ENCODE data around the gene CCDC198.

CCDC198 gene, protein sequence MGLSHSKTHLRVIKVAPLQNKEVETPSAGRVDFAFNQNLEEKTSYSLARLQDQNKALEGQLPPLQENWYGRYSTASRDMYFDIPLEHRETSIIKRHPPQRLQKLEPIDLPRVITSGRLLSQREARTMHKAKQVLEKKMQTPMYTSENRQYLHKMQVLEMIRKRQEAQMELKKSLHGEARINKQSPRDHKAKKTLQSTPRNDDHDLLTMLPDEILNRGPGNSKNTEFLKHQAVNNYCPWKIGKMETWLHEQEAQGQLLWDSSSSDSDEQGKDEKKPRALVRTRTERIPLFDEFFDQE

DNA sequence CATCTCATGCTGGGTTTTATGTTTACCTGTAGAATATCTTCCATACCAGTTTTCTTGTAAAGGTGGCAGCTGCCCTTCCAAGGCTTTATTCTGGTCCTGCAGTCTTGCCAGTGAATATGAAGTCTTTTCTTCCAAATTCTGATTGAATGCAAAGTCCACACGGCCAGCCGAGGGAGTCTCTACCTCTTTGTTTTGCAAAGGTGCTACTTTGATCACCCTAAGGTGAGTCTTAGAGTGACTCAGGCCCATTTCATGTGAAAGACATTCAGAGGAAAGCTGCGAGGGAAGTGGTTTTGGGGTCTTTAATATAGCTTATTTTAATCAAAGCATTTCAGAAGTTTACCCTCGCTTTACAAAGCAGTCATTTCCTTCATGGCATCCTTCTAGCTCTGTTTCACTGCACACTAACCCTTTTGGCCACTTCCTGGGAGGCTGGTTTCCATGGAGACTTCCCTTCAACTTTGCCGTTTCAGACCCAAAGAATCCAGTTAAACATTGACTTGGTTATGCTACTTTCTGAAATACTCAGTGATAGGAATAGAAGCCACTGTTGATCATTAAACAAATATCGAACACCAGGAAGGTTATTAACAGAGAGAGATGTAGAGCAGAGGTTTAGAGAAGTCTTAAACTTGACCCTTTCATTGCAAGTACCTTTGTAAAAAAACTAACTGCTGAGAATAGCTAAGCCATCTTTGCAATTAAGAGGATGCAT lies at the start of gene CCDC198:
TSS of gene CCDC198 (minus strand) at position 391 of the 715 bp plus-strand sequence. CDS start at position 249, 142 bp downstream.
- DNase-seq (ENCODE audit: low spot score), result no peak

DNA sequence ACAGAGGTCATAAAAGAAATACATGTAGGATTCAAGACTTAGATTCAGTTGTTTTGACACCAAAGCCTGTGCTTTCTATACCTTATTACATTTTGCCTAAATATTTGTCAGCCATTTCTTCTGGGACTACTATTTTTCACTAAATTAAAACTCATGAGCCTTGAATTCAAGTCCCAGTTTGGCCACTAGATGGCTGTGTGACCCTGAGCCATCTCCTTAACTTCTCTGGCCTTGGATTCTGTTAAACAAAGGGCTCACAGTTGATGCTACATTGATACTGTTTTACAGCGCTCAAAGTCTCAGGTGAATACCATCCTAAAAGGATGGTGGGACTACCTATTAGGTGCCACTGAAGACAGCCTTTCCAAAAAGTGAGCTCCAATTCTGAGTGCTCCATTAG lies 39.6 kb upstream of the CCDC198 start:
- peak; percentile 32 for DNase-seq (ENCODE audit: low spot score)

DNA sequence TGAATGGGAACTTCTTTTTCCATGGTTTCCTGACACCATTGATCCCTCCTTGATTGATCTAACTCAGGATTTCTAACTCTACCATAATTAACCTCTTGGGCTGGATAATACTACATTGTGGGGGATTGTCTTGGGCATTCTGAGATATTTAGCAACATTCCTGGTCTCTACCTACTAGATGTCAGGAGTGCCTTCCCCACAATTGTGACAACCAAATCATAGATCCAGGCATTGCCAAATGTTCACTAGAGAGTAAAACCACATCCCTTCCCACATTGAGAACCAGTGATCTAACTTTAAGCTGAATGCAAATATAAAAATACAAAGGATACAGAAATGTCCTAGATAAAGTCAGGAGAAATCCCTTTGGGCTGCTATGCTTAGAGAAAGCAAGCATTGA lies 36.9 kb upstream of the CCDC198 start:
- no peak for DNase-seq (ENCODE audit: low spot score)

DNA sequence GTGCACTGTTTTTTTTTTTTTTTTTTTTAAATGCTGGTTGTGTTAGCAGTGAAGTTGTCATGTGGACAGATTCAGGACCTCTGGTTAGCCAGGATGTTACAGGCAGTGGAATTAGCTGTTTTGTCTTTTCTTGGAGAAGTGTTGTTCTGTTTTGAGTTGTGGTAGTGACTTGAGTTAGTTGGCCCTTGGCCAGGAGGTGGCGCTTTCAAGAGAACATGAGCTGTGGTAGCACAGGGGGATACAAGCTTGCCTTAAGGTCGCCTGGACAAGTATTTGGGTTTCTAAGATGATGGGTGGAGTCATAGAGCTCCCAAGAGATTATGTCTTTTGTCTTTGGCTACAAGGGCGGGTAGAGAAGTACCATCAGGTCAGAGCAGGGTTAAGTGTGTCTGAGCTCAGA lies 33.3 kb upstream of the CCDC198 start:
- peak; percentile 1 for DNase-seq (ENCODE audit: low spot score)

DNA sequence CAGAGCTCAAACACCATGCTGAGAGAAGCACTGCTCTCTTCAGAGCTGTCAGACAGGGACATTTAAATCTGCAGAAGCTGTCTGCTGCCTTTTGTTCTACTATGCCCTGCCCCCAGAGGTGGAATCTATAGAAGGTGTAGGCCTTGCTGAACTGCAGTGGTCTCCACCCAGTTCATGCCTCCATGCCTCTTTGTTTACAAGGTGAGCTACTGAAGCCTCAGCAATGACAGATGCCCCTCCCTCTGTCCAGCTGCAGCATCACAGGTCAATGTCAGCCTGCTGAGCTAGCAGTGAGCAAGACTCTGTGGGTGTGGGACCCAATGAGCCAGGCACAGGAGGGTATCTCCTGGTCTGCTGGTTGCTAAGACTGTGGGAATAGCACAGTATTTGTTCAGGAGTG lies 25.4 kb upstream of the CCDC198 start:
- DNase-seq (ENCODE audit: low spot score), result no peak

DNA sequence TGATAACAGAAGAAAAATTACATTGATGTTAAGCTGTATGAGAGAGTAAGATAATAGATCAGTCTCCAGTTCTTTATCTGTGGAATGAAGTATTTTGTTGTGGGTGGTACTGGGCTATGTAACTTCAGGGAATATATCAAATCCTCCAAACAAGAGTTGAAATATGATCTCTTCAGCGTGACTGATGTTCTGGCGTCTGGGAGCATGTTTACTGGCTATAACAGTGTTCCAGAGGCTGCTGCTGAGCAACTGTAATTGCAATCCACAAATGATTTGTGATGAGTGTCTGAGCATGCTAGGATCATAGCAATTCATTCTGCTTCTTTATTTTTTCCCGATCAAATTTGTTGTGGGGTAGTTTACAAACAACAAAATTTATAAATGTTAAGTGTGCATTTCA lies 18.6 kb upstream of the CCDC198 start:
- DNase-seq (ENCODE audit: low spot score), result no peak

DNA sequence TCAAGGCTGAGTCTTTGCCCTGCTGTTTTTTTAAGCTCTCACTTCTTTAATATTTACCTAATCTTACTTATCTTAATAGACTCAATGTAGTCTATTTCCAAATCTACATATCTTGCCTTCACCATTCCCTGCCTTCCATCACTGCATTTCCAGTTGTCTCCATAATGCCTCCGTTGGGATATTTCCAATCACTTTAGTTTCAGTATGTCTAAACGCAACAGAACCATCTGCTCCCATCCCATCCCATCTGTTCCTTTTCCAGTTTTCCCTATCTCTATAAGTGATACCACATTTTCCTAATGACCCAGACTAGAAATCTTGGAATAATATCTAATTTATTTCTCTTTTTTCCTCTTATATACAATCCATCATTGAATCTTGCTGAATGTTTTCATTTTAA lies 15.1 kb upstream of the CCDC198 start:
- DNase-seq (ENCODE audit: low spot score), result no peak

DNA sequence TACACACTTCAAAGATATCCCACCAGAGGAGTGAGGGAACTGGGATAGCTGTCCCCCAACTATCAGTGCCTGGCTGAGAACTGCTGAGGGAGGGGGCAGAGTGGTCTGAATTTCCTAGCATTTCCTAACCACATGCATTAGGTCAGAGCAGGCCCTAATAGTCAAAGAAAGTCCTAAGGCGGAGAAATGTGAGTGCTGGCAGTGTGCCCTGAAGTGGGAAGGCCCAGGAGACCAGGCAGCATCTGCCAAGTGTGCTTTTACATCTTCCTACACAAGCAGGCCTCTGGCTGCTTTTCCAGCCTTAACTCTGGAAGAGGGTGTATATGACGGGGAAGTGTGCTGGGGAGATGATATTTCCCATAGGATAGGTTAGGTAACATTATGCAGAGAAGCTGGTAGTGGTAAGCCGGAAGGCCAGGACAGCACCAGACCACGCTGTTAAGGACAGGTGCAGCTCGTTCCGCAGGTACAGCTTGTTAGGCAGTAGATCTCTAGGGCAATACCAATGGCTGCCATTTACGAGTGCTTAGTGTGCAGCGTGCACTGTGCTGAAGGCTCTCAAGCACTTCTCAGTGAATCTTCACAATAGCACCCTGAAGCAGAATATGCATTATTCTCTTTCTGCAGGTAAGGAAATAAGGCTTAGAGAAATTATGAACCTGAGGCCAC lies 9.1 kb upstream of the CCDC198 start:
- DNase-seq (ENCODE audit: low spot score), result no peak

DNA sequence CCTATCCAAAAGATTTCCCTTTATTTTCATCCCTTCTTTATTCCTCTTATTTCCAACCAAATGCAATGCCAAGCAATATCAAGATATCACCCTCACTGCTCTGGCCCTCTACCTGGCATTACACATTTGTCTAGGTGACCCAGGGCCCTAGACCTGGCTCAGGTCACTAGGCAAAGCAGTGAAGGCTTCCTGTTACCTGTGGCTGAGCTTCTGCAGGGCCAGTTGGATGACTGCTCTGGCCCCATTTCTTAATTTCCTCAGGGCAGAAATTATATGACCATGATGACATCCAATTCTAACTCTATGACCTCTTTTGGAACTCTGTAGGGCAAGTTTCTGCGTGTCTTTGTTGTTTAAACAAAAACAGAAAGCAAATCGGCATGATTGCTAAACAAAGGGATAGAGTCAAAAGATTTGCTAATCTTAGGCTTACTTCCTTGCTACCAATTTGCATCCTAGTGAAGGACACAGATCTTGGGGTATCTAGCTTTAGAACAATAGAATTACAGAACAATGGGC lies 7.4 kb upstream of the CCDC198 start:
- no peak for DNase-seq (ENCODE audit: low spot score)

DNA sequence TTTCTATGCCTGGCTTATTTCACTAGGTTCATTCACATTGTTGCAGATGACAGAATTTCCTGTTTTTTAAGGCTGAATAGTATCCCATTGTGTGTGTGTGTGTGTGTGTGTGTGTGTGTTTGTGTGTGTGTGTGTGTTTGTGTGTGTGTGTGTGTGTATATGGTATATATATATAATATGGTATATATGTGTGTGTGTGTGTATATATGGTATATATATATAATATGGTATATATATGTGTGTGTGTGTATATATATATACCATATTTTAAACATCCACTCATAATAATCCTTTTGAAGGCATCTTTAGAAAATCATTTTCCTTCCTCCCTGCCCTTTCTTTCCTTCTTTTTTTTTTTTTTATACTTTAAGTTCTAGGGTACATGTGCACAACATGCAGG lies 5.0 kb upstream of the CCDC198 start:
- DNase-seq (ENCODE audit: low spot score), result no peak

DNA sequence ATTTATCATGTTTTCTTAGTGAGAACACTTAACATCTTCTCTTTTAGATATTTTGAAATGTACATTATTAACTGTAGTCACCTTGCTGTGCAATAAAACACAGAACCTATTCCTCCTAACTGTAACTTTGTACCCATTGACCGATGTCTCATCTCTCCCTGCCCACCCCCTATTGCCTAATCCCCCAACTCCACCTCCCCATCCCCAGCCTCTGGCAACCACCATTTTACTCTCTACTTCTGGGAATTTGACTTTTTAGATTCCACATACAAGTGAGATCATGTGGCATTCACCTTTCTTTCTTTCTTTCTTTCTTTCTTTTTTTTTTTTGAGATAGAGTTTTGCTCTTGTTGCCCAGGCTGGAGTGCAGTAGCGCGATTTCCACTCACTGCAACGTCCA lies 4.4 kb upstream of the CCDC198 start:
- no peak for DNase-seq (ENCODE audit: low spot score)

DNA sequence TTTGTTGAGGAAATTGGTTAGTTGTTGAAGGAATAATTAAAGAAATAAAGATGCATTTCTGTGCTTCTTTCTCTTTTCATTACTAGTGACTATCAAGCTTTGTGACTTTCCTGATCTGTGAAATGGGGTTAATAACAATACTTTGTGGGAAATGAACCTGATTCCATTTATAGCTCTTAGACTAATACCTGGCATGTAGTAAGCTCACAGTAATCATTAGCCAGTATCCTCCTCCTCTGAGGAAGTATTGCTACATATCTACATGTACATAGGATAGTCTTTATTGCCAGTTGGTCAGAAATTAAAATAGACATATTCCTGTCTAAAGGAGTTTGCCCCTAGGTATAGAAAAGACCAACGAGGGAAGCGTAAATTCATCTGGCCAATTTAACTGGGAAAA lies 1.8 kb upstream of the CCDC198 start:
- DNase-seq (ENCODE audit: low spot score), result no peak

DNA sequence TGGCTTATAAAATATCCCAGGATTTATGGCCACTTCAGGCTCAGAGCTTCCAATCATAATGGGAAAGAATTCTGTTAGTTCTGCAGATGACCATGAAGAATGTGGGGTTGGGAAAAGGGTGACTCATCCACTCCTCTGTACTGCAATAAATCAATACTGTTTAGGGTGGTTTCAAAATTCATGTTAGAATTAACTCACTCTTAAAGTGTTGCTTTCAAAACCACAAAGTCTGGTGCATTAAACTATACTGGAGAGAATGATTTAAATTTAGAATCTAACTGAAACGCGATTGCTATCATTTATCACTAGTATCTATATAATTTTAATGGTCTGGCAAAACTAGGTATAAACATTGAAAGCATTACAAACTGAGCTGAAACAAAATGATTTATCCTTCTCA lies 798 bp downstream of the CCDC198 start:
- no peak for DNase-seq (ENCODE audit: low spot score)

DNA sequence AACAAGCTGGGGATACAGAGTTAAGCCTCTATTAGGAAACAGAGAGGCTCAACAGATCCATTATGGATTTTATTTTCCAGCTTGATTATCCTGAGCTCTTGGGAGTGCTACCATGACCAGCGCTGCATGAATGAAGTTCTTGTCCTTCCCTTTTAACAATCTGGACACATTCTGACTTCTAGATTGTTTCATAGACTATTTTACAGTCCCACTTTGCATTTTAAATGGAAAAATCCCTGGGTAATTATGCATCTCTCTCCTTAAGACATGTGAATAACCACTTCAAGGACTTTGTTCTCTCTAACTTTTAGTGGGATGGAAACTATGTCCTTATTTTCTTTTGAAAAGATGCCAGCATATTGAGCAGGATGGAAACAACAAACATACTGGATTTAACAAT lies 2.0 kb downstream of the CCDC198 start:
- no peak for DNase-seq (ENCODE audit: low spot score)

DNA sequence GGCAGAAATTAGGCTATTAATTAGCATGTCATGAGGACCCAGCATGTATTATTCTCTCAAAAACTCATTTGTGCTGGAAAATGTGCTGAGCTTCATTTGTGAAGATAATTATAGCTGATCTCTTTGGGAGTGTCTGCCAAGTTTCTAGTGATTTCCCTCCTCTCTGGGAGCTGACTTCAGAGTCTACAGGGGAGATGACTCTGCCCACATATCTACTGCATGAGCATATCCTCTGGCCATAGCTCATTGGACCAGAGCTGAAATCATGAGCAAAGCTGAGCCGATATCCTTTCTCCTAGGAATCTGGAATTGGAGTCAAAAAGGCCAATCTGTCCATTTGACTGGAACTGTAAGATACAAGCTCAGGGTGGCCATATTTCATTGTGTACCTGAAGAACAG lies 5.9 kb downstream of the CCDC198 start:
- DNase-seq (ENCODE audit: low spot score), result no peak

DNA sequence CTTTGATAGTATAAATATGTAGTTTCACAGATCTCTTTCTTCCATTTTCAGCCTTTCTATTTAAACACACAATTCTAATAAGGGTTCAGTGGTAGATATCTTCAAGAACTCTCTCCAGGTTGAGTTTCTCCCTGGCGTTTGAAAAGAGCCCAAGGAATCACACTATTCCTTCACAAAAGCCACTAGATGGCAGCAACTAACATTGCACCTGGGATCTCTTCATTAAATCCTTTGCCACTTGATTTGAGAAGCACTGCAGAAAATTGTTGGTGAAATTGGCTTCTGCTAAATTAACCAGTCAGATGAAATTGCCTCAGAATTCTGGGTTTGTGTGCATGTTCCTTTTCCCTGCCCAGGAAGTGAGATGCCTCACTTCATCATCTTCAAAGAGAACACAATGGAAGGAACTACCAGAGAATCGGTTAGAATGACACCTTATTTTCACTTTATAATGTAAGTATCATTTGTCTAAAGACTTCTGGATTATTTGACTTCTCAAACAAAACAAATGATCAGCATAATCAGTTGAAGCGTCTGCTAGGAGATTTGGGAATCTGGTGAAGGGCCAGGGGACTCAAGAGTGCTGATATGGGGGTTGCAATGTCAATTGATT lies 6.8 kb downstream of the CCDC198 start:
- peak; percentile 36 for DNase-seq (ENCODE audit: low spot score)

DNA sequence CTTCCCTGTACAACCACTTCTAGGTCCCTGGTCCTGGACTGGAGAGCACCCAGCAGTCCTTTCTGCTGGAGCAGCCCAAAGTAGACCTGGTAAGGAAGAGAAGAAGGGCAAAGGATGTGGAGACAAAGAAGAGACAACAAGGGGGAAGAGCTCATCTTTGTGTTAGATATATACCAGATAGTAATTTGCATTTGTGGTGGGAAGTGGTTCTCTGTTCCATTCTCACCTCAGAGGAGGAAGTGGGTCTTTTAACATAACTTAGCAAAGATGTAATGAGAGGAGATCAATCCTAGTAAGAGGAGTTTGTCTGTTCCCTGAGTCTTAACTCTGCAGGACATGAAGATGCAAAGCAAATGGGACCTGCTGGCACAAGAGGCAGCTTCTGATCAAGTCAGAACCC lies 8.0 kb downstream of the CCDC198 start:
- no peak for DNase-seq (ENCODE audit: low spot score)

DNA sequence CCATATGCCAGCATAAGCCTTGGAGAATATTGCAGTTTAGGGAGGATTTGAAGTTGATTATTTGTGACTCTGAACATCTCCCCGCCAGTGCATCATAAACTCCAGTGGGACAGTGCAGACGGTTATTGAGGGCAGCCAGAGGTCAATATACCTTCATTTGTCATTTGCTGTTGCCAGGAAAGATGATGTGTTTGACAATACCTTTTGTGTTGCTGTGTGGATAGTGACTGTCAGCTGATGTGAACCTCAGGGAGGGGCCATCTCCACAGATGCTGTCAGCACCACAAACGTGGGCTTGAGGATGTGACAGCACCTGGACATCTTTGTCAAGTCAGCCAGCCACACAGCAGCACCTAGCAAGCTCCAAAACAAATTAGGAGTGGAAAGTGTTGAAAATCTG lies 11.5 kb downstream of the CCDC198 start:
- no peak for DNase-seq (ENCODE audit: low spot score)

DNA sequence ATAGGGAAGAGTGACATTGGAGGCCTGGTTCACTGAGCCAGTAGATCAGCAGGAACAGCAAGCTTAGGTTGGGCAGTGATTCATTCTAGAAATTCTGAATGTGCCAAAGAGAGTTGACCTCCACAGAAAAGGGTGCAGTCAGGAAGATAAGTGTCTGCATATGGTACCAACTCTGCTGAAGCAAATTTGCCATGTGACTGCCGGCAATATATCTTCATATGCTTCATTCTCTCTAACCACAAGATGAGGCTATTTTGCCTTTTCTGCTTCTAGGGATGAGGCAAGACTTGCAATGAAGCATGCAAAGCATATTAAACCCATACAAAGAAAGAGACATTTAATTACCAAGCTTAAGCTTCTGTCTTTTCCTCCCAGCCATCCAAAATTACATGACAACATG lies 13.6 kb downstream of the CCDC198 start:
- DNase-seq (ENCODE audit: low spot score), result no peak

DNA sequence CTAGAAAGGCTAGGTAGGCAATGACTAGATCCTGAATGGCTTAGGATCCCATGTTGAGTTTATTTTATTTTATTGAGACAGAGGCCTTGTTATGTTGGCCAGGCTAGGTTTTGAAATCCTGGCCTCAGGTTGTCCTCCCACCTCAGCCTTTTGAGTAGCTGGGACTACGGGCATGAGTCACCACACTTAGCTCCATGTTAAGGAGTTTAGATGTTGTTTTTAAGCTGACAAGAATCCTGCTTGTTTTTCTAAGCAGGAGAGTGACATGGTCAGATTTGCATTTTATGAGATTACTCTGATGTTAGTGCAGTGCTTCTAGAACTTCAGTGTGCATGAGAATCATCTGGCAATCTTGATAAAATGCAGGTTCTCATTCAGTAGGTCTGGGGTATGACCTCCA lies 14.5 kb downstream of the CCDC198 start:
- no peak for DNase-seq (ENCODE audit: low spot score)

DNA sequence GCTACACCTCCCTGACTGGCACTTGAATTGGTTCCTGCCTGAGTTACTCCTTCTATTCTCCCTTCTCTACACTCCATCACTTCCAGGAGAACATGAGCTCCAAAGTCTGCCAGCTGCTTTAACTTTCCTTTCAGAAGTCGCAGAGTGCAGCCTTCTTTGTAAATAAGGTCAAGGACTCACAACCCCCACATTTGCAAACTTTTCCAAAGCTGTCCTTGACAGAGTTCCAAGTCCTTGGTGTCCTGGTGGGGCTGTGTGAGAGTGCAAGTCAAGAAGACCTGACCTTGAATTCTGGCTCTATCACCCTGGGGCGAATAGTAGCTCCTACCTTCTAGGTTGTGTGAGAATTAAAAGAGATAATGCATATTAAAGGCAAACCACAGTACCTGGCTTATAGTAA lies 15.6 kb downstream of the CCDC198 start:
- no peak for DNase-seq (ENCODE audit: low spot score)

DNA sequence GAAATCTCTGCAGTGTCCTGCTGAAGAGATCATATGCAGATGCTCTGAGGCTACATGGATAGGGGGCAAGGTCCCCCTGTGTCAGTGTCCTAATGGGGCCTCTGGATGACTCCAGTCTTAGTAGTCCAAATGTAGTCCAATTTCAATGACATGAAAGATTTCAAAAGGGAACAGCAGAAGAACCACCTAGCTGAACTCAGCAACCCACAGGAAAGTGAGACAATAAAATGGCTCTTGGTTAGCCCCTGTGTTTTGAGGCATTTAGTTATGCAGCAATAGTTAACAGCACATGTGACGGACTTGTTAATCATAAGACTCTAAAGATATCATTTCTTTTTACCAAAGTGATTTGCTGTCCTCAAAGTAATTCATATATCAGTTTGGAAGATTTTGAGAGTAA lies 22.7 kb downstream of the CCDC198 start:
- DNase-seq (ENCODE audit: low spot score), result no peak

Data from NAMALWA (cell line).